ENCODE results near the gene LMAN2L. TPM values are rescaled to one million over a fixed set of nuclear protein-coding genes. Genes with fewer than 3 reads are reported as not detected.

Gene LMAN2L
- total RNA-seq, 1 experiment from 2014 or later, result 52.5 TPM

DNA sequence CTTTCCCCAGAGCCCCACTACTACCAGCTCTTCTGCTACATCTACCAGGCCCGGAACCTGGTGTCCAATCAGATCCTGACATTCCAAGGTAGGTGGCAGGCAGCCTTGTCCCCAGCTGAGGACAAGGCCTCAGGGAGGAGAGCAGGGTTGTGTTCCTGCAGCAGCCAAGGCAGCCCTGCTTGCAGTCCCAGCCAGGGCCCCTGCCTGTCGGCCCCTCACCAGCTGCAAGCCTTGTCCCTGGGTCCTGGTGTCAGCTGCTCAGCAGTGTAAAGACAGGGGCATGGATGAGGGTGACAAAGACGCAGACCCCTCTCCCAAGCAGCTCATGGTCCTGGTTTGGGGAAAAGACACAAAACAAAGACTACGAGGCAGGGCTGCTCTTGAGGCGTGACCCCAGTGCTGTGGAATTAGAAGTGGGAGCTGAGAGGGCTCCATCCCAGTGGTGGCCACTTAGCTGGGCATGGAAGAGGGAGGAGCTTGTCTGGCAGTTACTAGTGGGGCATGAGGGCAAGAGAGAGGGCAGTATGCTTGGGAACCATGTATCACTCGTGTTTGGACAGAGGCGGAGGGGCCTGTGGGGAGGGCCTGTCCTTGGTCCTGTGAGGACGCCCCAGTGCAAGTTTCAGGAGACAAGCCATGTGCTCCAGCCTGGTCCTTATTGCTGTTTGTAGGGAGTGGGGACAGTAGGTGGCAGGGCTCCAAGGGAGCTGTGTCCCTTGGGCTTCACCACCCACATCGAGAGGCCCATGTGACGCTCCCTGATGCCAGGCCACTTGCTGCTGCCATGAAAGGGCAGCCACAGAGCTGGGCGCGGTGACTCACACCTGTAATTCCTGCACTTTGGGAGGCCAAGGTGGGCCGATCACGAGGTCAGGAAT, 47.5 kb downstream of the LMAN2L start:
- Histone ChIP-seq H3K4me1 (replicated peaks) (no peaks in the 10 kb centered on the region), H3K4me3 (no peak overlapping the region), H3K9me3 (replicated peaks) (no peaks in the 10 kb centered on the region), H3K27ac (no peak overlapping the region), H3K27me3 (replicated peaks) (no peaks in the 10 kb centered on the region), H3K36me3 (no peaks in the 10 kb centered on the region)
- DNase-seq (ENCODE audit: low read depth in 1 of 2, low spot score in 2 of 2), result no peak

DNA sequence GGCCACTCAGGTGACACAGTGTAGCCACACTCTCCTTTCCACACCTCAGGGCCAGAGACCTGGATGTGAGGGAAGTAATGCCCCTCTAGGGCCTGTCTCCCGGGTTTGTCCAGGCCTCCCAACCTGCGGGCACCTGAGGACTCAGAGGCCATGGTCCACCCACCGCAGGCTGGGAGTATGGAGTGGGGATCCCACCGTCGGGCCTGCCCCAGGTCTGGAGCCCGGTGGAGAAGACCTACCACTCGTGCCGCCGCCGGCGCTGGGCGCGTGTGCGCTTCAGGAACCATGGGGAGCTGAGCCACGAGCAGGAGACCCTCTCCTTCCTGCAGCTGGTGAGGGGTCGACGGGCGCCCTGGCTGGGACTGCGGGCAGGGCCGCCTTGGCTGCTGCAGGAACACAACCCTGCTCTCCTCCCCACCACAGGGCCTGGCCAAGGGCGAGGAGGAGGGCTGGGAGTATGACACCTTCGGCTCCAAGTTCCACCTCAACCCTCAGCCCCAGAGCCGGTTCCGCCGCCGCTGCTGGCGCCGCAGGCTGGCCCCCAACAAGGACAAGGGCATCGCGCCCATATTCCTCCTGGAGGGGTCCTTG, 48.7 kb downstream of the LMAN2L start:
- H3K4me1 ChIP-seq (replicated peaks), result no peaks in the 10 kb centered on the region
- no peaks in the 10 kb centered on the region for H3K36me3 ChIP-seq
- no peak overlapping the region for H3K27ac ChIP-seq
- no peaks in the 10 kb centered on the region for H3K27me3 ChIP-seq (replicated peaks)
- H3K4me3 ChIP-seq, result no peak overlapping the region
- no peaks in the 10 kb centered on the region for H3K9me3 ChIP-seq (replicated peaks)
- no peak for DNase-seq (ENCODE audit: low read depth in 1 of 2, low spot score in 2 of 2)

DNA sequence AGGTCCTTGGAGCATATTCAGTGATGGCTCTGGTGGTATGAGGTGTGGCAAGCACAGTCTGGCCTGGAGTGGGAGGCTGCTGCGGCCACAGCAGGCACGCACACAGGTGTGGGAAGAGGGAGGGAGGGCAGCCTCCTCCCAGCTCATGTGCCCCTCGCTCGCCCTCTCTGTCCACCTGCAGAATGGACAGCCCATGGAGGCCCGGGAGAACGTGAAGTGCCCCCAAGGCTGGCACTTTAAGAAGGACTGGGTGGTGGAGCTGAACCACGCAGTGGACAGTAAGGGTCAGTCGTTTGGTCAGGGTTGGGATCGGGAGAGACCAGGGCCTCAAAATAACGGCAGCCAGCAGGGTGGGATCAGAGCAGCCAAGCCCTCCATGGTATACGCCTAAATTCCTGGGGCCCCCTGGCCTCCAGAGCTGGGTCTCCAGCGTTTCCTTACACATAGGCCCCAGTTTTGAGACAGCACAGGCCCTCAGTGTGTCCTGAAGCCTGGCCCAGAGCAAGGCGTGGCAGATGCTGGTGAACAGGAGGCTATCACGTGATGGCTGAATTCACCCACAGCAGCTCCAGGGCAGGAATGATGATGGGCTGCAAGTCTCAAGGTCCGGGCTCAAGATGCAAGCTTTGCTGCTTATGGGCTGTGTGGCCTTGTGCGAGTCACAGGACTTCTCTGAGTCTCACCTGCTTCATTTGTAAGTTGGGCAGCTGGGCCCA, 49.4 kb downstream of the LMAN2L start:
- Histone ChIP-seq H3K4me3 (no peak overlapping the region), H3K4me1 (replicated peaks) (no peaks in the 10 kb centered on the region), H3K27me3 (replicated peaks) (no peaks in the 10 kb centered on the region), H3K27ac (no peak overlapping the region), H3K9me3 (replicated peaks) (no peaks in the 10 kb centered on the region), H3K36me3 (no peaks in the 10 kb centered on the region)
- DNase-seq (ENCODE audit: low read depth in 1 of 2, low spot score in 2 of 2), result no peak

DNA sequence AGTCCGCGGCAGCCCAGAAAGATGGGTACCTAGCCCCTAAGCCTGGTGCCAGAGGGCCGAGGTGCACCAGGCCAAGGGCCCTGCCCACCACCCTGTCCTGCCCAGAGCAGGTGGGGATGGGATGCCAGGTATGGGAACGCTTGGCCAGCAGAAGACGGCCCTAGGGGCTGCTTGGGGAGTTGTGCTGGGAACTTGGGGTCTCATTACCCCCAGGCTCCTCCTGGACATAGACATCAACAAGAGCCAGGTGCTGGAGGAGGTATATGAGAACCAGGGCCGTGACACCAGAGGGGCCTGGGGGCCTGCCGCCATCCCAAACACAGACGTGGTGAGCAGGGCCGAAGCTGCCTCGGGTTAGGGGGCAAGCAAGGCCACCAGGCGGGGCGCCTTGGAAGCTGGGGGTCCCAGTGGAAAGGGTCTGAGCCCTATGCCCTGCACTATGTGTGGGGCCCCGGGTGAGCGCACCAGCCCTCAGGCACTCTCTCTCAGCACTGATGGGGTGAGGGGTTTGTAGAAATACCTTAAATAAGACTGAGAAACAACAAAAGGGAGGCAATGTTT, 50.4 kb downstream of the LMAN2L start:
- DNase-seq (ENCODE audit: low read depth in 1 of 2, low spot score in 2 of 2), result no peak
- Histone ChIP-seq H3K4me1 (replicated peaks) (no peaks in the 10 kb centered on the region), H3K9me3 (replicated peaks) (no peaks in the 10 kb centered on the region), H3K36me3 (no peaks in the 10 kb centered on the region), H3K27ac (no peak overlapping the region), H3K27me3 (replicated peaks) (no peaks in the 10 kb centered on the region), H3K4me3 (no peak overlapping the region)

DNA sequence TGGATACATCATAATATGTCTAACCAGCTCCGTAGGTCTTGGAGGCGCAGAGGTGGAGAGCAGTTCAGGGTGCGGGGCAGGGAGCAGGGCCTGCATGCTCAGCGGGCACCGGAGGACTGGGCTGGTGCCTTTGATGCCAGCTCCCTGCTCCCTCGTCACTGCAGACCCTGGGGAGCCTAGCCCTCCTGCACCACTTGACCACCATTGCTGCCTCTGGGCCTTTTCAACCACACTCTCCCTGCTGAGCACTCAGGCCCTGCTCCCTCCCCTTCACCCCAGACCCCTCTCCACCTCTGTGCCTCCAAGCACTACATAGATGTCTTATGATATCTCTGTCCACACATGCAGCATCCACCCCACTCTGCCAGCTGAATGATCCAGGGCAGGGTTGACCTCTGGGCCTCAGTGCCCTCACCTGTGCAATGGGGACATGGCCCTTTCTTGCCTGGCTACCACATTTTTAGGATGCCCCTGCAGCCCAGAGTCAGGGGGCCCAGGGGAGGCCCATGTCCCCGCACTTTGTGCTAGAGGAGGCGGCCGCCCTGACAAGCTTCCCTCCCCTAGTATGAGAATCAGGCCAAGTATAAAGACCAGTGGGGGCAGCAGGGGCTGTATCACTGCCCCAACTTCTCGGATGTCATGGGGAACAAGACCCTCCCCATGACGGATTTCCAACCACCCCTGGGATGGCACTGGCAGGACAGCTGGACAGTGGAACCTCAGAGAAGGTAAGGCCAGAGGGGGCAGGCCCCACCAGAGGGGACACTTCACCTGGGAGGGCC, 51.0 kb downstream of the LMAN2L start:
- H3K9me3 ChIP-seq (replicated peaks), result no peaks in the 10 kb centered on the region
- H3K4me1 ChIP-seq (replicated peaks), result no peaks in the 10 kb centered on the region
- no peaks in the 10 kb centered on the region for H3K36me3 ChIP-seq
- DNase-seq (ENCODE audit: low read depth in 1 of 2, low spot score in 2 of 2), result no peak
- H3K27me3 ChIP-seq (replicated peaks), result no peaks in the 10 kb centered on the region
- no peak overlapping the region for H3K4me3 ChIP-seq
- no peak overlapping the region for H3K27ac ChIP-seq

DNA sequence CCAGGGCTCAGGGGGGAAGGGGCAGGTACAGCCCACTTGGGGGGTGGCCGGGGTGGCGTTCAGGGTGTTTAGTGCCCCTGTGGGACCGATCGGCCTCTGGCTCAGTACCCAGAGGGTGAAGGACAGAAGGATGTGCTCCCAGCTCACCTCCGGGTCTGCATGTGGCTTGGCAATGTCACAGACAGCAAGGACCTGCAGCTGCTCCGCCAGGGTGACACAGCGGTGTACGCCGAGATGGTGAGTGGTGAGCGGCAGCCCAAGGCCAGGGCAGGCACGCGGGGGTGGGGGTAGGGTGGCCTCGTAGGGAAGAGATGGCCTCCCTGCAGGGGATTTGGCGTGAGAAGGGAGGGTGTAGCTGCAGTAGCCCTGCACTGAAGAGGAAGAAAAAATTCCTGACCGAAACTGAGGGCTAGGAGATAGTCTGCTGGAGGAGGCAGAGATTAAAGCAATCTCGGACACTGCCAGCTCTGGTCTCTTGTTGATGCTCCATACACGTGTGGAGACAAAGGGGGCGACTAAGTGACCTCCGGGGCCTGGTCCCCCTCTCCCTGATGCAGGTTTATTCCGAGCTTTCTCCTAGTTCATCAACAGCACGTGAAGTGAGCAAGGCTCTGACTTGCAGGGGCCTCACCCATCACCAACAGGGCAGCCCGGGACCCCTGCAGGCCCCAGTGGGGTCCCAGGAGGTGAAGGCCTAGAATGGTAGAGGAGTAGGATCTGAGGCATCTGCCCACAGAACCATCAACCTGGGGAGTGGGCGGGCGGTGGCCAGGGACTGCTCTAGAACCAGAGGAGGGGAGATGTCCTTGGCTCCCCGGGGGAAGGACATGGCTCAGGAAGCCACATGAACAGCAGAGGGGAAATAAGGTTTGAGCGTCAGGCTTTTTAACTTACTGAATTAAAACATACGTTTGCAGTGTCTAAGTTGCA, 51.9 kb downstream of the LMAN2L start:
- H3K4me1 ChIP-seq (replicated peaks), result no peaks in the 10 kb centered on the region
- H3K27me3 ChIP-seq (replicated peaks), result no peaks in the 10 kb centered on the region
- DNase-seq (ENCODE audit: low read depth in 1 of 2, low spot score in 2 of 2), result no peak
- H3K27ac ChIP-seq, result no peak overlapping the region
- no peaks in the 10 kb centered on the region for H3K9me3 ChIP-seq (replicated peaks)
- no peaks in the 10 kb centered on the region for H3K36me3 ChIP-seq
- H3K4me3 ChIP-seq, result no peak overlapping the region

DNA sequence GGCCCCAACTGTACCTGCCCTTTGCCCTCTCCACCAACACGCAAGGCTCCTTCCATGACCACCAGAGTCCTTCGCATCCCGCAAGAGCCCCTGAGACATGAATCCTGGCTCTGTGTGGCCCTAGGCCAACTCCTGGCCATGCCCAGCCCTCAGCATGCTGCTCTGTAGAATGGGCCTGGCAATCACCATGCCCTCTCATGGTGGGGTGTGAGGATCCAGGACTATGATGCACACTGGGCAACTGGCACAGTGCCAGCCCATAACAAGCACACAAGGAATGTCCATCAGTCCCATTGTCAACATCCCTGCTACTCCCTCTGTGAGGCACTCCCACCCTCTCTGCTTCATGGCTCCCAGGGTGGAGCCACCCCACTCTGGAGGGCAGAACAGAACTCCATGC, 52.6 kb downstream of the LMAN2L start:
- Histone ChIP-seq H3K27me3 (replicated peaks) (no peaks in the 10 kb centered on the region), H3K36me3 (no peaks in the 10 kb centered on the region), H3K4me3 (no peak overlapping the region), H3K27ac (no peak overlapping the region), H3K4me1 (replicated peaks) (no peaks in the 10 kb centered on the region), H3K9me3 (replicated peaks) (no peaks in the 10 kb centered on the region)
- DNase-seq (ENCODE audit: low read depth in 1 of 2, low spot score in 2 of 2), result no peak

DNA sequence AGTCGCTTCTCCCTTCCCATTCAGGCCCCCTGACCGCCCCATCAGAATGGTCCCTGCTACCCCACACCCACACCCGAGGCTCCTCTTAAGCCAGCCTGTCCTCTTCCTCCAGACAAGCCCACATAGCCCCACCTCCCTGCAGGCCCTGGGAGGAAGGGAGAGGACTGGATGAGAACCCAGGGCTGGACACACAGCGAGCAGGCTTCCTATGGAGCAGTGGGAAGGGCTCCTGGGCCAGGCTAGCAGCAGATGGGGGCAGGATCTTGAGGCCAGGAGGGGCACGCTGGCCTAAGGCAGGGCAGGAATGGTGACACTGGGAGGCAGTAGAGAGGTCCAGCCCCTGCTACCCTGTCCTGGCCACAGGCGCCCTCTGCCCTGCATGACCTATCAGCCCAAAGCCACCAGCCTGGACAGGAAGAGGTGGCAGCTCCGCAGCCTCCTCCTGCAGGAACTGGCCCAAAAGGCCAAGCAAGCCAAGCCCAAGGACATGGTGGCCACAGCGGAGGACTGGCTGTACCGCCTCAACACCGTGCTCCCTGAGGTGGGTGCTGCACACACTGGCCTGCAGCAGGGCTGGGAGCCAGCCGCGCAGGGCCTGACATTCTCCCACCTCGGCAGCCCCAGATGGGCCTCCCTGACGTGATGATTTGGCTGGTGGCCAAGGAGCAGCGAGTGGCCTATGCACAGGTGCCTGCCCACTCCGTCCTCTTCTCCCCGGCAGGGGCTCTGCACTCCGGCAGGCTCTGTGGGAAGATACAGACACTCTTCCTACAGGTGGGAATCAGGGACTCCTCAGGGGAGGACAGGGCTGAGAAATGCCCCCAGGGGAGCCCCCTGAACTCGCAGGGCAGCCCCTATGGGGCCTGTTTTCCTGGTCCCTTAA, 54.0 kb downstream of the LMAN2L start:
- Histone ChIP-seq H3K4me3 (no peak overlapping the region), H3K27ac (no peak overlapping the region), H3K4me1 (replicated peaks) (no peaks in the 10 kb centered on the region), H3K27me3 (replicated peaks) (peaks cover under 1% of the 10 kb centered on the region; the same call in 1 of the 2 replicates), H3K9me3 (replicated peaks) (no peaks in the 10 kb centered on the region), H3K36me3 (no peaks in the 10 kb centered on the region)
- no peak for DNase-seq (ENCODE audit: low read depth in 1 of 2, low spot score in 2 of 2)

DNA sequence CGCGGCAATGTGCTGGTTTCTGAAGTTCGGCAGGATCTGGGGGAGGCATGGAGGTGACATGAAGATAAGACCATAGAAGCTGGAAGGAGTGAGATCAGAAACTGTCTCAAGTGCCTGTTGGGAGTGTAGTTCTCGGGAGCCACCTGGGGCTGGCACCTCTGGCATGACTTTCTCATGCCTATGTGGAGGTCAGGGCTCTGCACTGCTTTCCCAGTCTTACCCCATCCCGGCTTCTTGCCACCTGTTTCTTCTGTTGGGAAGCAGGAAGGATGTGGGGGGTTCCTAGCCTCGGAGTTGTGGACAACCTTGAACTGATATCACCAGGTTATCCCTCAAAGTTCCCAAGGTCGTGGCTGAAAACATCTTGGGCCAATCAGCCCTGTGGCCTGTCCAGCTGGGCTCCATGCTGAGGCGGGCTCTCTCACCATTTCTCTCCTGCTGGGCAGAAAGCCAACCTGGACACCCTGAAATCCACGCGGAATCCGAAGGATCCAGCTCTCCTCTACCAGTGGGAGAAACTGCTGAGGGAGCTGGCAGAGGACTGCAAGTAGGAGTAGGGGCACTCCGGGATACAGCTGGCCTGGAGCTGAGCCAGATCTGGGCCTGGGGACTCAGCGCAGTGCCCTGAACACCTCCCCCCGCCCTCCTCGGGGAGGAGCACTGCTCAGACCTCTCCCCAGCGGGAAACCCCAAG, 54.8 kb downstream of the LMAN2L start:
- H3K27ac ChIP-seq, result no peak overlapping the region
- H3K4me3 ChIP-seq, result no peak overlapping the region
- H3K9me3 ChIP-seq (replicated peaks), result no peaks in the 10 kb centered on the region
- H3K36me3 ChIP-seq, result no peaks in the 10 kb centered on the region
- peaks cover 8% of the 10 kb centered on the region for H3K27me3 ChIP-seq (replicated peaks)
- DNase-seq (ENCODE audit: low read depth in 1 of 2, low spot score in 2 of 2), result no peak
- H3K4me1 ChIP-seq (replicated peaks), result no peaks in the 10 kb centered on the region

DNA sequence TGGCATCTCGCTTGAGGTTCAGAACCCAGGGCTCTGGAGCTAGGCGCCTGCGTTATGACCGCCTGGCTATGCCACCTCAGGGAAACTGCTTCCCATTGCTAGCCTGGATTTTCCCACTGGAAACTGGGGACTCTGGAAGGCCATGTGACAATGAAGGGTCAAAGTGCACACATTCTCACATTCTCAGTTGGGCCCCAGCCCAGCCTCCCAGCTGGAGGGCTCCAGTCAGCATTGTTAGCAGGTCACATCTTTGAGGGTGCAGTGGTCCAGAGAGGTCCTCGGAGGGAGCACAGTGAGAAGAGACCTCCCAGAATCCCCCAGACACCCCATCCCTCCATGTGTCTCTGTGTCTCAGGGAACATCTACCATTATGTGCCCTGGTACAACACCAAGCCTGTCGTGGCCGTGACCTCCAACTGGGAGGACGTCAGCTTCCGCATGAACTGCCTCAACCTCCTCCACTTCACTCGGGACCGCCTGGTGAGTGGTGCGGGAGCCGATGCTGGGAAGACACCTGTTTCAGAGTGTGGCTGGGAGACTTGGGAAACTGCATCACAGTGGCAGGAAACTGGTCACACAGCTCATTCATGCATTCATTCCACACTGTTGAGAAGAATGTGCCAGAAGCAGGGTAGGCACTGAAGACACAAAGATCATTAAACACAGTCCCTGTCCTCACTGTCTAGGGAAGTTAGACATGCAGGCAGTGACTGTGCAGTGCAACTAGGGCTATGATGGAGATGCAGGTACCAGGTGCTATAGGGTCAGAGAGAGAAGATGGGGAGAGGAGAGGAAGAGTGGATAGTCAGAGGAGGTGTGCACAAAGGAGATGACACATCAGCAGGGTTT, 55.7 kb downstream of the LMAN2L start:
- Histone ChIP-seq H3K4me1 (replicated peaks) (no peaks in the 10 kb centered on the region), H3K27ac (no peak overlapping the region), H3K36me3 (no peaks in the 10 kb centered on the region), H3K9me3 (replicated peaks) (no peaks in the 10 kb centered on the region), H3K27me3 (replicated peaks) (peaks cover 10% of the 10 kb centered on the region), H3K4me3 (no peak overlapping the region)
- no peak for DNase-seq (ENCODE audit: low read depth in 1 of 2, low spot score in 2 of 2)

DNA sequence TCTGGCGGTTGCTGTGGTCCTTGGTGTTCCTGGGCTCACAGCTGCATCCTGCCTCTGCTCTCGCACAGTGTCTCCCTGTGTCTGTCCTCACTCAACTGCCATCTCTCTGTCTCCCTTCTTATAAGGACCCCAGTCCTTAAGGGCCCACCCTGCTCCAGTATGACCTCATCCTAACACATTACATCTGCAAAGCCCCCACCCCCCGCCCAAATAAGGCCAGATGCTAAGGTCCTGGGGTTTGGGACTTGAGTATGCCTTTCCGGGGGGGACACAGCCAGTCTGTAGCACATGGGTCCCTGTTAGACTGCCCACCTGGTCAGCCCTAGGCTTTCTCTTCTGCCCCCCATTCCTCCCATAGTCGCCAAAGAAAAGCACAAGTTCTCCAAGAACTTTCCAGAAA, 56.6 kb downstream of the LMAN2L start:
- no peaks in the 10 kb centered on the region for H3K9me3 ChIP-seq (replicated peaks)
- no peaks in the 10 kb centered on the region for H3K36me3 ChIP-seq
- no peaks in the 10 kb centered on the region for H3K4me1 ChIP-seq (replicated peaks)
- H3K4me3 ChIP-seq, result no peak overlapping the region
- peaks cover 10% of the 10 kb centered on the region for H3K27me3 ChIP-seq (replicated peaks)
- no peak for DNase-seq (ENCODE audit: low read depth in 1 of 2, low spot score in 2 of 2)
- no peak overlapping the region for H3K27ac ChIP-seq

Data from SJSA1 (cell line).